NCI-H2196 treated with DMSO at 0.1 percent for 48 hours (cell line): Measurements from ENCODE around the gene OST4.
A peak's percentile ranks its signal among the peaks of the same experiment; 100 is the strongest.
"Not testable (repeated sequence)": the region's sequence is repeated elsewhere in the genome, so short reads cannot be mapped to it uniquely, and the experiment has no call there.

Experiments used
- DNase-seq: peaks from one replicate; lab custom pipeline; 2025; ENCODE audit not compliant: unreplicated experiment; lab: John Stamatoyannopoulos, UW

The OST4 gene

DNA sequence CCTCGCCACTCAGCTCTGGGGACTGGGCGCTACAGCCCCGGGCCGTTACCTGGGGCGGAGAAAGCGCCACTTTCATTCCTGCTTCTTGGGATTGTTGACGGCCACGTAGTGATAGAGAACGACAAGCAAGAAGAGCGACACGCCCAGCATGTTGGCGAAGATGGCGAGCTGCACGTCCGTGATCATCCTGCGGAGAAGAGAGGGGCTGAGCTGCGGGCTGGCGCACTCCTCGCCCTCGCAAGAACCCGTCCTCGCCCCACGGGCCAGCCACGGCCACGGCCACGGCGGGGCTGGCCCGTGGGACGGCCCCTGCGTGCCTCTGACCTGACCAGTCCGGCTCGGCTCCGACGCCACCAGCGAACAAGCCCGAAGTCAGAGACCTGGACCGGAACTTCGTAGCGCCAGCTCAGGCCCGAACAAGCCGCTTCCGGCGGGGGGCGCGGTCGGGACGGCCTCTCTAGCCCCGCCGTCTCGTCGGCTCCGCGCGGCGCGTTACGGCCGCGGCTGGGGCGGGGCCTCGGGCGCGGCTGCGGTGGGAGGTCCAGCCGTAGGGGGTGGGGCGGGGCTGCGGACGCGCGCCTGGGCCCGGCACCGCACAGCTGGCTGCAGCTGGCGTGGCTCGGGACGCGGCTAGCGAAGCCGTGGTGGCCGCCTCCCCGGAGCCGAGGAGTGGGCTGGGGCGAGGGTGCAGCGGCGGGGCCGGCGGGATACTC is at the start of gene OST4:
Gene OST4, minus strand, starts transcription at position 378 of the 713 bp plus-strand sequence.
- peak; percentile 80 for DNase-seq

DNA sequence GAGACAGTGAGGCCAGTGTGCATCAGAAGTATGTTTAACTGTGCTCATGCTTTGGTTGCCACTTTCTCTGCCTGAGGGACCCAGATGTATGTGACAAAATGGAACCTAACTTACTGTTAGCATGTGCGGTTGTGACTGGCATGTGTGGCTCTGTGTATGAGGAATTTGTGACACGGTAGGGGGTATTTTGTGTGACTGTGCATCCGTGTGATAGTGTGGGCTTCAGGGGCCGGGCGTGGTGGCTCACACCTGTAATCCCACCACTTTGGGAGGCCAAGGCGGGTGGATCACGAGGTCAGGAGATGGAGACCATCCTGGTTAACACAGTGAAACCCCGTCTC is 47.8 kb upstream of the OST4 start:
- DNase-seq: not testable (repeated sequence)

GRCh38 chr2:27118525-27119329 is 47.3 kb upstream of the OST4 start, which contains the start of gene CGREF1:
CGREF1 (minus strand) TSS chr2:27119128; CDS start chr2:27104366, 14,762 bp downstream.
- no peak for DNase-seq

DNA sequence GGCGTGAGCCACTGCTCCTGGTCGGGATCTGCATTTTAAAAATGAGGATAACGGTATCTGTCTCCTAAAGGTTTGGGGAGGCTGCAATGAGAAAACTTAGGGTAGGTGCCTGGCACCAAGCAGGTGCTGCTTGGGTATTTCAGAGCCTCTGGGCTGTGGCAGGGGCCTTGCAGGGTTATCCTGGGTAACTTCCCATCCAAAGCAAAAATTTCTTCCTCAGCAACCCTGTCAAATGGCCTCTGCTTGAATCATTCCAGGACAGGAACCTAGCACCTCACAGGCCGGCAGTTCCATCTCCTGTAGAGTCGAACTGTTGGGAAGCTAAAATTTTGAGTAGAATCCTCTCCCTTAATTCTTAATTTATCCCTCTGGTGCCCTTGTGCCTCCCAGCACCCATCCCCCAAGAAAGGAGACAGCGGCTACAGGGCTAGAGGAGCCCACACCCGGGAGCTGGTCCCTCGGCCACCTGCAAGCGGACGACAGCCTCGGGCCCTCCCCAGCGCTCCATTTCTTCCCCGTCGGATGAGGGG is 46.6 kb upstream of the OST4 start:
- no peak for DNase-seq

- no peak for DNase-seq
Measured at GRCh38 chr2:27115519-27115918, 44.1 kb upstream of the OST4 start.

DNA sequence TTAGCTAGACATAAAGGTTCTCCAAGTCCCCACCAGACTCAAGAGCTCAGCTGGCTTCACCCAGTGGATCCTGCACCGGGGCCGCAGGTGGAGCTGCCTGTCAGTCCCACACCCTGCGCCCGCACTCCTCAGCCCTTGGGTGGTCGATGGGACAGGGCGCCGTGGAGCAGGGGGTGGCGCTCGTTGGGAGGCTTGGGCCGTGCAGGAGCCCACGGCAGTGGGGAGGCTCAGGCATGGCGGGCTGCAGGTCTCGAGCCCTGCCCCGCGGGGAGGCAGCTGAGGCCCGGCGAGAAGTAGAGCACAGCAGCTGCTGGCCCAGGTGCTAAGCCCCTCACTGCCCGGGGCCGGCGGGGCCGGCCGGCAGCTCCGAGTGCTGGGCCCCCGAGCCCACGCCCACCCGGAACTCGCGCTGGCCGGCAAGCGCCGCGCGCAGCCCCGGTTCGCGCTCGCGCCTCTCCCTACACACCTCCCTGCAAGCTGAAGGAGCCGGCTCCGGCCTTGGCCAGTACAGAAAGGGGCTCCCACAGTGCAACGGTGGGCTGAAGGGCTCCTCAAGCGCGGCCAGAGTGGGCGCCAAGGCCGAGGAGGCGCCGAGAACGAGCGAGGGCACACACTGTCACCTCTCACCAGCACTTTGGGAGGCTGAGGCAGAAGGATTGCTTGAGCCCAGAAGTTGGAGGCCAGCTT is 40.1 kb upstream of the OST4 start:
- not testable (repeated sequence) for DNase-seq

DNA sequence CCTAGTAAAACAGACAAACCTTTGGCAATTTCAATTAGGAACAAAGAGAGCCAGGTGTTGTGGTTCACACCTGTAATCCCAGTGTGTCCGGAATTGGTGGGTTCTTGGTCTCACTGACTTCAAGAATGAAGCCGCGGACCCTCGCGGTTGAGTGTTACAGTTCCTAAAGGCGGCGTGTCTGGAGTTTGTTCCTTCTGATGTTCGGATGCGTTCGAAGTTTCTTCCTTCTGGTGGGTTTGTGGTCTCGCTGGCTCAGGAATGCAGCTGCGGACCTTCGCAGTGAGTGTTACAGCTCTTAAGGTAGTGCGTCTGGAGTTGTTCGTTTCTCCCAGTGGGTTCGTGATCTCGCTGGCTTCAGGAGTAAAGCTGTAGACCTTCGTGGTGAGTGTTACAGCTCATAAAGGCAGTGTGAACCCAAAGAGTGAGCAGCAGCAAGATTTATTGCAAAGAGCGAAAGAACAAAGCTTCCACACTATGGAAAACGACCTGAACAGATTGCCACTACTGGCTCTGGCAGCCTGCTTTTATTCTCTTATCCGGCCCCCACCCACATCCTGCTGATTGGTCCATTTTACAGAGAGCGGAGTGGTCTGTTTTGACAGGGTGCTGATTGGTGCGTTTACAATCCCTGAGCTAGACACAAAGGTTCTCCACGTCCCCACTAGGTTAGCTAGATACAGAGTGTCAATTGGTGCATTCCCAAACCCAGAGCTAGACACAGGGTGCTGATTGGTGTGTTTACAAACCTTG is 39.3 kb upstream of the OST4 start:
- not testable (repeated sequence) for DNase-seq

GRCh38 chr2:27109083-27109482 is 37.6 kb upstream of the OST4 start:
- DNase-seq: no peak

DNA sequence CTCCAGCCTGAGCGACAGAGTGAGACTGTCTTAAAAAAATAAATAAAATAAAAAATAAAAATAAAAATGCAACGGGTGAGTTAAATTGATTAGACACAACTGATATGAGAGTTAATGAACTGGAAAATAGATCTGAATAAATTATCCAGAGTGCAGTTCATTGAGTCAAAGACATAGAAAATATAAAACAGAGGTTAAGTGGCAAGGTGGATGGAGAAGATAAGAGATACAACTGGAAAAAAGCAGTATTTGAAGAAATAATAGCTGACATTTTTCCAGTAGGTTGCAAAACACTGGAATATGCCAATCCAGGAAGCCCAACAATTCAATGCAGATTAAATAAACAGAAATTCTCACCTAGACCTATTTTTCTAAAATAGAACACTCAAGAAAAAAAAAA is 36.8 kb upstream of the OST4 start:
- DNase-seq: no peak

DNA sequence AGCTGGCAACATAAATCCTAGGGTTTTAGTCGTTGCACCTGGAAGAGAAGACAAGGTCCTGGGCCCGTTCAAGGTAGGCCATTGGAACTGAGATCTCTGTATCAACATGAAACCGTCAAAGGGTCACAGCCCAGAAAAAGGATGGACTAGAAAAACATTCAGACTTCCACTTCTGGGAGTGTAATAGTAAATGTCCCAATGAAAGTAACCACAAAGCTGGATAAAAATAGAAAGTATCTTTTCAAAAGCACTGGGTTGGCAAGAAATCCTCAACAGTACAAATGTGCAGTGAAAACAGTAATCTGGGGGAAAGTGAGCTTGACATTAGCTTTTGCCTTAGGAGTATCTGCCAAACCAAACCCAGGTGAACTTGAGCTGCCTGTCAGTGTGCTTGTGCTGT is 34.5 kb upstream of the OST4 start:
- DNase-seq: no peak

GRCh38 chr2:27102329-27102728 is 30.9 kb upstream of the OST4 start:
- no peak for DNase-seq

DNA sequence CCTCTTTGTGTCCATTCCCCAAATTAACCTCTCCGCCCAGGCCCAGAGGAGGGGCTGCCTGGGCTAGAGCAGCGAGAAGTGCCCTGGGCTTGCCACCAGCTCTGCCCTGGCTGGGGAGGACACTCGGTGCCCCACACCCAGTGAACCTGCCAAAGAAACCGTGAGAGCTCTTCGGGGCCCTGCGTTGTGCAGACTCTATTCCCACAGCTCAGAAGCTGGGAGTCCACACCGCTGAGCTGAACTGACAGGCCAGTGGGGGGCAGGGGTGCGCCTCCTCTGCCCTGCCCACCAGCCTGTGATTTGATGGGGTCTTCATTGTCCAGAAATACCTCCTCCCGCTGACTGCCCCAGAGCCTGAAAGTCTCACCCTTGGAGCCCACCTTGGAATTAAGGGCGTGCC is 28.6 kb upstream of the OST4 start:
- no peak for DNase-seq

GRCh38 chr2:27099334-27099955 is 28.0 kb upstream of the OST4 start:
- no peak for DNase-seq

GRCh38 chr2:27097341-27097740 is 25.9 kb upstream of the OST4 start:
- DNase-seq: no peak

GRCh38 chr2:27096748-27097297 is 25.4 kb upstream of the OST4 start:
- DNase-seq: no peak

GRCh38 chr2:27095745-27096651 is 24.5 kb upstream of the OST4 start:
- no peak for DNase-seq

GRCh38 chr2:27095427-27095744 is 23.9 kb upstream of the OST4 start:
- no peak for DNase-seq

- no peak for DNase-seq
Measured at GRCh38 chr2:27094353-27094984, 23.0 kb upstream of the OST4 start.
